ENCODE data around the gene PCCA. TPM values are rescaled to one million over a fixed set of nuclear protein-coding genes. Genes with fewer than 3 reads are reported as not detected.
A peak's percentile ranks its signal among the peaks of the same experiment; 100 is the strongest.
"Not testable (repeated sequence)": the region's sequence is repeated elsewhere in the genome, so short reads cannot be mapped to it uniquely, and the experiment has no call there.

The PCCA gene
- total RNA-seq, 1 experiment from 2014 or later = 39.9 TPM

- TSS peak; percentile 51 for BruUV-seq (replicated peaks)
- H3K36me3 Mint-ChIP-seq (ENCODE audit: insufficient read depth, unreplicated experiment) = peaks cover 19% of the 10 kb centered on the region
- peak overlapping the region; percentile 89 for H3K27ac Mint-ChIP-seq (ENCODE audit: unreplicated experiment)
- no peak for TF ChIP-seq CTCF (IDR thresholded peaks at IDR 0.05; ENCODE audit: insufficient read depth in 1 of 2, low read depth in 1 of 2, low read length in 1 of 2, severe bottlenecking in 1 of 2, unreplicated experiment in 1 of 2)
- peak overlapping the region; percentile 97 for H3K4me3 ChIP-seq (ENCODE audit: low read depth, low read length)
- CTCF ChIA-PET = no interaction called here
- POLR2A ChIA-PET = interaction anchor here (0.6 to 2.6 kb wide), 4 partner anchors 9 to 146 kb away, joined by 4 to 29 read pairs (median 7); no protein-coding TSS in a partner anchor
- no peaks in the 10 kb centered on the region for H3K9me3 ChIP-seq
- peak in 1 of 2 experiments; percentile 15 for DNase-seq
- peaks cover 25% of the 10 kb centered on the region for H3K4me1 Mint-ChIP-seq (ENCODE audit: low read depth, unreplicated experiment)
- H3K4me3 Mint-ChIP-seq (ENCODE audit: unreplicated experiment) = peak overlapping the region; percentile 92
- no peaks in the 10 kb centered on the region for H3K27me3 Mint-ChIP-seq (ENCODE audit: insufficient read depth, unreplicated experiment)
- H3K36me3 ChIP-seq (ENCODE audit: control insufficient read depth, insufficient read depth, low read length) = no peaks in the 10 kb centered on the region
- H3K9me3 Mint-ChIP-seq (ENCODE audit: unreplicated experiment) = no peaks in the 10 kb centered on the region
- intact Hi-C loops (cut with micrococcal nuclease; ENCODE audit: unreplicated experiment) = loop anchor here (1.0 to 5.0 kb wide), 5 partner anchors 9 to 172 kb away; partner anchors contain the start of gene ZIC2
- H3K27me3 ChIP-seq (replicated peaks; ENCODE audit: control insufficient read depth, insufficient read depth, low read length) = no peaks in the 10 kb centered on the region
- H3K4me1 ChIP-seq = peaks cover 13% of the 10 kb centered on the region
Measured at GRCh38 chr13:100089465-100090032, 656 bp downstream of the PCCA start.

GRCh38 chr13:100090861-100091260 lies 2.0 kb downstream of the PCCA start:
- Mint-ChIP-seq H3K4me3 (ENCODE audit: unreplicated experiment) (no peak overlapping the region), H3K27ac (ENCODE audit: unreplicated experiment) (no peak overlapping the region), H3K27me3 (ENCODE audit: insufficient read depth, unreplicated experiment) (no peaks in the 10 kb centered on the region), H3K36me3 (ENCODE audit: insufficient read depth, unreplicated experiment) (peaks cover 19% of the 10 kb centered on the region), H3K4me1 (ENCODE audit: low read depth, unreplicated experiment) (peaks cover 32% of the 10 kb centered on the region), H3K9me3 (ENCODE audit: unreplicated experiment) (no peaks in the 10 kb centered on the region)
- no peak for TF ChIP-seq CTCF (IDR thresholded peaks at IDR 0.05; ENCODE audit: insufficient read depth in 1 of 2, low read depth in 1 of 2, low read length in 1 of 2, severe bottlenecking in 1 of 2, unreplicated experiment in 1 of 2)
- DNase-seq = no peak
- Histone ChIP-seq H3K4me3 (ENCODE audit: low read depth, low read length) (no peak overlapping the region), H3K9me3 (no peaks in the 10 kb centered on the region), H3K27me3 (replicated peaks; ENCODE audit: control insufficient read depth, insufficient read depth, low read length) (no peaks in the 10 kb centered on the region), H3K36me3 (ENCODE audit: control insufficient read depth, insufficient read depth, low read length) (no peaks in the 10 kb centered on the region), H3K4me1 (peaks cover 13% of the 10 kb centered on the region)
- intact Hi-C loops (cut with micrococcal nuclease; ENCODE audit: unreplicated experiment) = no loop called here
- ChIA-PET CTCF (no interaction called here), POLR2A (no interaction called here)
- no TSS peak for BruUV-seq (replicated peaks)

- no peak for DNase-seq
- H3K4me1 Mint-ChIP-seq (ENCODE audit: low read depth, unreplicated experiment) = peaks cover 32% of the 10 kb centered on the region
- H3K36me3 Mint-ChIP-seq (ENCODE audit: insufficient read depth, unreplicated experiment) = peaks cover 19% of the 10 kb centered on the region
- H3K27ac Mint-ChIP-seq (ENCODE audit: unreplicated experiment) = no peak overlapping the region
- Histone ChIP-seq H3K4me3 (ENCODE audit: low read depth, low read length) (no peak overlapping the region), H3K27me3 (replicated peaks; ENCODE audit: control insufficient read depth, insufficient read depth, low read length) (no peaks in the 10 kb centered on the region), H3K4me1 (peaks cover 13% of the 10 kb centered on the region), H3K36me3 (ENCODE audit: control insufficient read depth, insufficient read depth, low read length) (no peaks in the 10 kb centered on the region), H3K9me3 (no peaks in the 10 kb centered on the region)
- intact Hi-C loops (cut with micrococcal nuclease; ENCODE audit: unreplicated experiment) = no loop called here
- TF ChIP-seq CTCF (IDR thresholded peaks at IDR 0.05; ENCODE audit: insufficient read depth in 1 of 2, low read depth in 1 of 2, low read length in 1 of 2, severe bottlenecking in 1 of 2, unreplicated experiment in 1 of 2) = no peak
- H3K4me3 Mint-ChIP-seq (ENCODE audit: unreplicated experiment) = no peak overlapping the region
- no peaks in the 10 kb centered on the region for H3K9me3 Mint-ChIP-seq (ENCODE audit: unreplicated experiment)
- CTCF ChIA-PET = no interaction called here
- no peaks in the 10 kb centered on the region for H3K27me3 Mint-ChIP-seq (ENCODE audit: insufficient read depth, unreplicated experiment)
- POLR2A ChIA-PET = no interaction called here
- no TSS peak for BruUV-seq (replicated peaks)
Measured at GRCh38 chr13:100091391-100091790, 2.5 kb downstream of the PCCA start.

GRCh38 chr13:100092273-100092672 lies 3.4 kb downstream of the PCCA start:
- intact Hi-C loops (cut with micrococcal nuclease; ENCODE audit: unreplicated experiment); H3K4me3 ChIP-seq (ENCODE audit: low read depth, low read length); H3K27ac Mint-ChIP-seq (ENCODE audit: unreplicated experiment); H3K27me3 Mint-ChIP-seq (ENCODE audit: insufficient read depth, unreplicated experiment); H3K4me1 ChIP-seq; H3K36me3 ChIP-seq (ENCODE audit: control insufficient read depth, insufficient read depth, low read length); H3K4me3 Mint-ChIP-seq (ENCODE audit: unreplicated experiment); POLR2A ChIA-PET; H3K9me3 ChIP-seq; BruUV-seq (replicated peaks); H3K9me3 Mint-ChIP-seq (ENCODE audit: unreplicated experiment); DNase-seq; H3K27me3 ChIP-seq (replicated peaks; ENCODE audit: control insufficient read depth, insufficient read depth, low read length); CTCF ChIA-PET: not testable (repeated sequence)
- Mint-ChIP-seq H3K4me1 (ENCODE audit: low read depth, unreplicated experiment) (peaks cover 25% of the 10 kb centered on the region), H3K36me3 (ENCODE audit: insufficient read depth, unreplicated experiment) (peaks cover 14% of the 10 kb centered on the region)
